Skin of body (tissue), 2 donors: ENCODE measurements around the gene NAT8. TPM values are rescaled to one million over a fixed set of nuclear protein-coding genes. Genes with fewer than 3 reads are reported as not detected.
"Not testable (repeated sequence)": the region's sequence is repeated elsewhere in the genome, so short reads cannot be mapped to it uniquely, and the experiment has no call there.

Experiments used
- DNase-seq: peaks from one replicate; lab custom pipeline; 2025; lab: John Stamatoyannopoulos, UW
- total RNA-seq: library from RNA; depleted of rRNA; stranded (reverse); fragments of >200 nt; gene quantifications from one replicate; pipeline ENCODE4 v1.2.3, GENCODE V29; 2014

NAT8 gene
- not detected for total RNA-seq

GRCh38 chr2:73642338-73643018 is at the start of gene NAT8:
TSS of gene NAT8 (minus strand) at chr2:73642422. CDS start at chr2:73641628, 794 bp downstream.
- no peak for DNase-seq

DNA sequence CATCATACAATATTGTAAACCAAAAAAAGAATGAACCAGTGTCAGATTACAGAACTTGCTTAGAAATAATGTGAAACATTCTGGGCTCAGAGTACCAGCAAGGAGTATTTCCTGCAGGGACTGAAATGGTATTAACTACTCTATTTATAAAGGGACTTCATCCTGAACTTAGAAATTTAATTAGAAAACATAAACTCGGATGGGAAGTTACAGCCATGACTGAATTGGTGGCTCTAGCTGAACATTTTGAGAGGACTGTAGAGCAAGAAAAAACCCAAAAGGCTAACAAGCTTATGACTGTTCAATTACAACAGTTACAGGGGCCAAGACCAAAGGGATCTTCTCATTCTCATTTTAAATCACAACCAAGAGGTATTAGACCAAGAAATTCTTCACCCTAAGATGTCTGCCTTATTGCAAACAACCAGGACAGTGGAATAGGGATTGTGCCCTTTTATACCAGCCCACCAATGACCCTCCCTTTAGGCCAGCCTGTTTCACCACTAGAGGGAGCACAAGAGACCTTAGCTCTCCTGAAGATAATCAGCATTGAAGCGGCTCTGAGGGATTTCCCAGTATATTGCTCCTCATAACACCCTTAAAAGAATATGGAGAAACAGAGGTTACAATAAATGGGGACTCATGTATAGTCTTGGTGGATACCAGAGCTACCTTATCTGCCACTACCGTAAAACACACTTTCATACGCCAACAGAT is 48.3 kb upstream of the NAT8 start:
- DNase-seq: not testable (repeated sequence)

DNA sequence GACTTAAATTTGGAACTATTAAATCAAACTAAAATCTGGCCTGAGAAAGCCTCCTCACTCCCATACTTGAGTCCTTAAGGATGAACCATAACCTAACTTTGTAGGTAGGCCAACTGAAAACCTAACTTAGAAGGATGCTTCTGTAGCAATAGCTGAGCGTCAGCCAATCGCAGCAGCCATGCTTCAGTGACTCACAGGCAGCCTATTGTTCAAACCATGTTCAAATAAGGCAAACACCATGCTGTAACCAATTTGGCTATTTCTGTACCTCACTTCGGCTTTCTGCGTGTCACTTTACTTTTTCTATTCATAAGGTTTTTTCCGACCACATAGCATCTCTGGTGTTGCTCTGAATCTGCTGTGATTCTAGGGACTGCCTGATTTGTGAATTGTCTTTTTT is 46.3 kb upstream of the NAT8 start:
- not testable (repeated sequence) for DNase-seq

DNA sequence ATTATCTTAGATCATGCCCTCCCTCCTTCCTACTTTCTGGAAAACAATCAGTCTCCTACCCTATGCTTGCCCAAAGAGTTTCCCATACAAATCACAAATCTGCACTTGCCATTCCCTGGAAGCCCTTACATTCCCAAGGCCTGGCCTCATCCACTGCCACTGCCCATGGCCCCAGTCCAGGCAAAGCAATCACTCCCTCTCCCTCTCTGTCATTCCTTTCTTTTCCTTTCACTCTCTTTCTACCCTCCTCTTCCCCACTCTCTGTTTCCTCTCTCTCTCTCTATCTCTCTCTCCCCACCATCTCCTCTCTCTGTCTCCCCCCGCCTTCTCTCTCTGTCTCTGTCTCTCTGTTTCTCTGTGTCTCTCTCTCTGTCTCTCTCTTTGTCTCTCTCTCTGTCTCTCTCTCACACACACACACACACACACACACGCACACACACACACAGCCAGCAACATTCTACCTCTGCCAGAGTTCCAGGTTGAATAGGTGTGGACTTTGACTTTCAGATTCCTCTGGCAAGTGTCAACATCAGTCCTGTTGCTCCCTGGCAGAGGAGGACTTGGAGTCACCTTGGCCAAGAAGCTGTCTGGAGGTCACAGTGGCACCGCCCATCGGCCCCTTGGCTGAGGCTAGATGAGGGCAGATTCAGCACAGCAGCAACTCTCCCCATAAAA is 43.7 kb upstream of the NAT8 start:
- no peak for DNase-seq

- DNase-seq: not testable (repeated sequence)
Measured at GRCh38 chr2:73684905-73685304, 42.7 kb upstream of the NAT8 start.

DNA sequence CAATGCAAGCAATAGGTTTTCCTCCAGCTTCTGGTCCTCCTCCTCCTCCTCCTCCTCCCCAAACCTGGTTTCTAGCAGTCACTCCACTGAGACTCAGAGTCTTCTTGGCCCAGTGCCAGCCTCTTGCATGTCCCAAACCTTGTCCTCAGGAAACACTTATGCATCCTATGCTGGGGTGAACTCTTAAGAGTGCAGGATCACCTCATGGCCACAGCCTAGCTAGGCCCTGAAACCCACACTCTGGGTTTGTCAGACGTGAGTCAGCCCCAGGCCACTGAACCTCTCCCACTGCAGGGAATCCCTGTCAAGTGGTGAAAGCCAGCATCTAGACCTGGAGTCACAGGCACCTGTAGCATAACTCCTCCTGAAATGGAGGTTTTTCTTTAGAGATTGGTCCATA is 42.1 kb upstream of the NAT8 start:
- DNase-seq: not testable (repeated sequence)

GRCh38 chr2:73679951-73680571 is 37.8 kb upstream of the NAT8 start:
- DNase-seq: not testable (repeated sequence)

DNA sequence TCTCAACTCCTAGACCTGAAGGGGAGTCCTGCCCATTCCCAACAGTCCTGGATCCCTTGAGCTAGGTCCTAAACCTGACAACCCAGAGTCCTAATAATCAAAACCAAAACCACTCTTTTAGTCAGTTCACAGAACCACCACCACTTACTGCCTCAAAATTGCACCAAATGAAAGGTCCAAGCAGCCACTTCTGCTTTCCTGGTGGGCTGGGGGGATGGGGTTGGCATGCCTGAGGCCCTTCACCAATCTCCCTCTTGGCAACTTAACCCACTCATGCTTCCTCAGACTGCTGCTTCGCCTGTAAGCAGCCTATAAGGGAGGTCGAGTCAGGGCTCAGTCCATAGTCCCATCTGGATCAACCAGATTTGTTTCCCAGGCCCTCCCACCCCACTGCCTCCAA is 37.0 kb upstream of the NAT8 start:
- DNase-seq: not testable (repeated sequence)

GRCh38 chr2:73678008-73678407 is 35.8 kb upstream of the NAT8 start:
- DNase-seq: not testable (repeated sequence)

DNA sequence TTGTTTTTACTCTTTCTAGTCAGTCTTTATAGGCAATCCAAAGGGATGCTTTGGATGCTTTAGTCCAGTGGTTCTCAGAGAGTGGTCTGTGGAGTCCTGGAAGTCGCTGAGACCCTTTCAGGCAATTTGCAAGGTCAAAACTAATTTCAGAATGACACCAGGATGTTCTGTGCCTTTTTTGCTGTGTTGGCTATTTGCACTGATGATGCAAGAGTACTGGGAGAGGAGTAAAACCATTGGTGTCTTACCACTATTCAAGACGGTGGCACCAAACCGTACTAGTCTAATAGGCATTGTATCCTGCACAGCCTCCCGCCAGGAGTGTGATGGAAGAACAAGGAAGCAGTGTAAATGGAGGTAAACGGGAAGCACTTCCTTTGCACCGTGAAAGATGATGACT is 34.0 kb upstream of the NAT8 start:
- DNase-seq: not testable (repeated sequence)

DNA sequence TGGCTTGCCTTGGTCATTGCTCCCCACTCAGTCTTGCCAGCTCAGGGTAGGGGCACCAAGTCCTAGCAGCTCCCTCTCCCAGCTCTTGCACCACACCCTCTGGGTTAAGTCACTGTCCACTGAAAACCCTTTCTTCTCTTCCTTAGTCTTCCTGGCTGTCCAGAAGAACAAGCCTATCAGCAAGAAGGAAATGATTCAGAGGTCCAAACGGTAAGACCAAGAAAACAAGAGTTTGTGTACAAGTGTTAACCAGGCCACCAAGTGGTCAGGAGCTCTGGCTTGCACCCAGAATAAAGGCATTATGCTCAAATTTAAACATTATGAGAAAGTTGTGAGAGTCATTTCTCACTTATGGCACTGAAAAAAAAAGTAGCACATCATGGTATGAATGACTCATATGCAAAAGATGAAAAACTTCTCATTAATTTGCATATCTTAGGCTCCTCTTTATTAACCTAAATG is 32.5 kb upstream of the NAT8 start:
- not testable (repeated sequence) for DNase-seq

DNA sequence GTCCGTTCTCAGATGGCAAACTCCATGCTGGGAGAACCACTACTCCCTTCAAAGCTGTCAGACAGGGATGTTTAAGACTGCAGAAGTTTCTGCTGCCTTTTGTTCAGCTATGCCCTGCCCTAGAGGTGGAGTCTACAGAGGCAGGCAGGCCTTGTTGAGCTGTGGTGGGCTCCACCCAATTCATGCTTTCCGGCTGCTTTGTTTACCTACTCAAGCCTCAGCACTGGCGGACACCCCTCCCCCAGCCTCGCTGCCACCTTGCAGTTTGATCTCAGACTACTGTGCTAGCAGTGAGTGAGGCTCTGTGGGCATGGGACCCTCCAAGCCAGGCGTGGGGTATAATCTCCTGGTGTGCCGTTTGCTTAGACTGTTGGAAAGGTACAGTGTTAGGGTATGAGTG is 27.8 kb upstream of the NAT8 start:
- not testable (repeated sequence) for DNase-seq

- DNase-seq: not testable (repeated sequence)
Measured at GRCh38 chr2:73667239-73667638, 25.0 kb upstream of the NAT8 start.

DNA sequence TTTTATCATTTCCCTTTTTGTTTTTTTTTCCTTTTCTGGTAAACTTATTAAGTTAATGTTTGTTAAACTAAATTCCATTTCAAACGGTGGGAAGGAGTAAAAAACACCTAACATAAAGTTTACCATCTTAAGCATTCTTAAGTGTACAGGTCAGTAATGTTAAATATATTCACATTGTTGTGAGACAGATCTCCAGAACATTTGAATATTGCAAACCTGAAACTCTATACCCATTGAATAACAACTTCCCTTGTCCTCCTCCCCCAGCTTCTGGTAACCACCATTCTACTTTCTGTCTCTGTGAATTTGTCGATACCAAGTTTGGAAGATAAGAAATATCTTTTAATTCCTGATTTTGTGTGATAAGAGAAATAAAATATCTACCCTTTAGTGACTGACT is 12.0 kb upstream of the NAT8 start:
- DNase-seq: no peak

DNA sequence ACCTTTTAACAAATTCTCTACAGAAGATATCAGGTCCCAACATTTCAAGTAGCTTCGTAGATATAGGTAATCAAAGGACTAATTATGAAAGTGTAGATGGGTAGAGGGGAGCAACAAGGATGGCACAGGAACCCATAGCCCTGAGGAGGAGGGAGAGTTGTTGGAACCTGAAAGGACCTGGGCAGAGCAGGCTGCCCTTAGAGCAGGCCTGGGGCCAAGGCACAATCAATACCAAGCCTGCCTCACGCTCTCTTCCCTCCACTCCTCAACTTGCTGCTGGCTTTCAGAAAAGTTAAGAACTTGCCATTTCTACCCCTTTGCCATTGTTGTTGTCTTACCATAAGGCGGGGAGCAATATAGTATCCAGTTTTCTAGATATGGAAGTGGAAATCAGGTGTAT is 10.1 kb upstream of the NAT8 start:
- no peak for DNase-seq

- DNase-seq: no peak
Measured at GRCh38 chr2:73651591-73652230, 9.5 kb upstream of the NAT8 start.

DNA sequence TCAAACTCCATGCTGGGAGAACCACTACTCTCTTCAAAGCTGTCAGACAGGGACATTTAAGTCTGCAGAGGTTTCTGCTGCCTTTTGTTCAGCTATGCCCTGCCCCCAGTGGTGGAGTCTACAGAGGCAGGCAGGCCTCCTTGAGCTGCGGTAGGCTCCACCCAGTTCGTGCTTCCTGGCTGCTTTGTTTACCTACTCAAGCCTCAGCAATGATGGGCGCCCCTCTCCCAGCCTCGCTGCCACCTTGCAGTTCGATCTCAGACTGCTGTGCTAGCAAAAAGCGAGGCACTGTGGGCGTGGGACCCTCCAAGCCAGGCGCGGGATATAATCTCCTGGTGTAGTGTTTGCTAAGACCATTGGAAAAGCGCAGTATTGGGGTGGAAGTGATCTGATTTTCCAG is 5.5 kb upstream of the NAT8 start:
- not testable (repeated sequence) for DNase-seq

DNA sequence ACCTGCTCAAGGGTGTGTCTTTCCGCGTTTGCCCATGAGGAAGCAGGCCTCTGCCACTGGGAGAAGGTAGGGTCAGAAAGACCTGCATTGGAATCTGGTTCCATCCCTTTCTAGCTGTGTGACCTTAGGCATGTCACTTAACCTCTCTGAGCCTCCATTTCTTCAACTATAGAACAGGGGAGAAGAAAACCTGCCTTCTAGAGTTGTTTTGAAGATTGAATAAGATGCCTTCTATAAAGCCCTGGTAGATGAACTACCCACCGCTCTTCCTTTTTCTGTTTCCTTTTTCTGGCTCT is 507 bp downstream of the NAT8 start:
- no peak for DNase-seq

GRCh38 chr2:73640946-73641766 is 1.1 kb downstream of the NAT8 start:
- DNase-seq: no peak

GRCh38 chr2:73640511-73640911 is 1.7 kb downstream of the NAT8 start:
- DNase-seq: peak; percentile 7

DNA sequence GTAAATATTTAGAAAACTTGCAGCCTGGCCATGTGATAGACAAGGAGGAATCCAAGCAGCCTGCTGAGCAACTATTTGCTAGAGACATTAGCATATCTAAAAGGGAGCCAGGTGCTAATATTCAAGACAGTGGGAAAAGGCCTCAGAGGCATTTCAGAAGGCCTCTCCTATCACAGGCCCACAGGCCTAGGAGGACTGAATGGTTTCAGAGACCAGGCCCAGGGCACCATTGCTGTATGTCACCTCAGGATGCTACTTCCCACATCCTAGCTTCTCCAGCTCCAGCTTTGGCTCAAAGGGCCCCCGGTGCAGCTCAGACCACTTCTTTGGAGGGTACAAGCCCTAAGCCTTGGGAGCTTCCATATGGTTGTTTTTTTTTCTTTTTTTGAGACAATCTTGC is 3.8 kb downstream of the NAT8 start:
- no peak for DNase-seq
